IMR-90 (cell line): ENCODE measurements around the gene UBL7. TPM values are rescaled to one million over a fixed set of nuclear protein-coding genes. Genes with fewer than 3 reads are reported as not detected.

ENCODE experiments used
- ATAC-seq: fragments of 200-7000 bp; cut with Tn5 transposase; 2 replicates; pipeline ENCODE4 v1.9.1; 2020; ENCODE audit warnings: low read depth, mild to moderate bottlenecking, moderate library complexity
- BruUV-seq: library from RNA; stranded (reverse); fragments of 400-500 nt; replicated peaks from 2 replicates; lab custom pipeline; 2021; lab: Mats Ljungman, UMichigan
- CTCF ChIA-PET: fragments of 300-600 bp; formaldehyde crosslinking; extraction: SDS; loops from one replicate; lab custom pipeline; 2021; ENCODE audit warnings: antibody characterized with exemption; lab: Yijun Ruan, JAX
- POLR2A ChIA-PET: fragments of 300-600 bp; sonication (Branson Sonifier 250); formaldehyde crosslinking; loops from one replicate; lab custom pipeline; 2022; ENCODE audit warnings: antibody characterized with exemption; ENCODE audit not compliant: unreplicated experiment; lab: Charles Lee
- DNase-seq: peaks from one replicate; pipeline ENCODE4 v3.0.0; 2013
- H2AFZ ChIP-seq: replicated peaks from 2 replicates; pipeline ENCODE3; 2013; ENCODE audit warnings: low read length, mild to moderate bottlenecking; ENCODE audit not compliant: poor library complexity
- H2AK5ac ChIP-seq: 2 replicates; pipeline ENCODE4 v1.6.1; 2013; ENCODE audit warnings: low read depth, low read length, inconsistent platforms
- H2AK9ac ChIP-seq: replicated peaks from 2 replicates; pipeline ENCODE3; 2013; ENCODE audit warnings: mild to moderate bottlenecking, low read depth, low read length, moderate library complexity; ENCODE audit not compliant: poor library complexity
- H2BK120ac ChIP-seq: 2 replicates; pipeline ENCODE4 v1.6.1; 2013; ENCODE audit warnings: low read depth, low read length, inconsistent platforms
- H2BK15ac ChIP-seq: 3 replicates; pipeline ENCODE4 v1.6.1; 2013; ENCODE audit warnings: low read depth, low read length, inconsistent platforms
- H2BK20ac ChIP-seq: 2 replicates; pipeline ENCODE4 v1.6.1; 2013; ENCODE audit warnings: low read depth, mild to moderate bottlenecking, inconsistent platforms, low read length, moderate library complexity
- H2BK5ac ChIP-seq: 2 replicates; pipeline ENCODE4 v1.6.1; 2013; ENCODE audit warnings: mild to moderate bottlenecking, low read depth, low read length, inconsistent platforms; ENCODE audit not compliant: poor library complexity, severe bottlenecking
- H3K14ac ChIP-seq: replicated peaks from 2 replicates; pipeline ENCODE4 v1.6.1; 2013; ENCODE audit warnings: low read depth, low read length, inconsistent platforms
- H3K18ac ChIP-seq: 2 replicates; pipeline ENCODE4 v1.6.1; 2013; ENCODE audit warnings: low read depth, low read length, control low read depth
- H3K23ac ChIP-seq: 2 replicates; pipeline ENCODE4 v1.6.1; 2013; ENCODE audit warnings: low read depth, low read length, inconsistent platforms
- H3K27ac ChIP-seq: 2 replicates; pipeline ENCODE4 v1.5.1; 2013; ENCODE audit warnings: mild to moderate bottlenecking, control low read depth, low read length; ENCODE audit not compliant: insufficient read depth
- H3K27me3 ChIP-seq: 2 replicates; pipeline ENCODE4 v1.6.1; 2013; ENCODE audit warnings: low read length; ENCODE audit not compliant: control insufficient read depth, insufficient read depth
- H3K36me3 ChIP-seq: 2 replicates; pipeline ENCODE4 v1.6.1; 2013; ENCODE audit warnings: low read length, mixed read lengths; ENCODE audit not compliant: control insufficient read depth, insufficient read depth
- H3K4ac ChIP-seq: 2 replicates; pipeline ENCODE4 v1.6.1; 2013; ENCODE audit warnings: low read depth, low read length, inconsistent platforms
- H3K4me1 ChIP-seq: 2 replicates; pipeline ENCODE4 v1.6.1; 2013; ENCODE audit warnings: low read length, mixed read lengths; ENCODE audit not compliant: control insufficient read depth, insufficient read depth
- H3K4me2 ChIP-seq: 2 replicates; pipeline ENCODE4 v1.6.1; 2013; ENCODE audit warnings: low read depth, mild to moderate bottlenecking, control low read depth, low read length, moderate library complexity
- H3K4me3 ChIP-seq: 2 replicates; pipeline ENCODE4 v1.5.1; 2013; ENCODE audit warnings: low read depth, mild to moderate bottlenecking, control low read depth, low read length, moderate library complexity; ENCODE audit not compliant: insufficient read depth
- H3K56ac ChIP-seq: 2 replicates; pipeline ENCODE4 v1.6.1; 2013; ENCODE audit warnings: low read length, inconsistent platforms; ENCODE audit not compliant: insufficient read depth; ENCODE audit errors: extremely low read depth
- H3K79me1 ChIP-seq, 2 experiments: 2 replicates each; pipeline ENCODE4 v1.6.1; 2013; ENCODE audit warnings: low read length in 2 of 2, inconsistent platforms in 1 of 2, low read depth in 1 of 2
- H3K9ac ChIP-seq: 2 replicates; pipeline ENCODE4 v1.6.1; 2013; ENCODE audit warnings: low read depth, low read length, control low read depth
- H3K9me1 ChIP-seq: 2 replicates; pipeline ENCODE4 v1.6.1; 2013; ENCODE audit warnings: low read length, inconsistent platforms; ENCODE audit not compliant: insufficient read depth
- H3K9me3 ChIP-seq: 2 replicates; pipeline ENCODE4 v1.6.1; 2013; ENCODE audit warnings: low read length; ENCODE audit not compliant: control insufficient read depth, insufficient read depth
- H4K20me1 ChIP-seq: 2 replicates; pipeline ENCODE4 v1.6.1; 2013; ENCODE audit warnings: low read length, inconsistent platforms; ENCODE audit not compliant: insufficient read depth
- H4K5ac ChIP-seq: 2 replicates; pipeline ENCODE4 v1.6.1; 2013; ENCODE audit warnings: mild to moderate bottlenecking, low read depth, low read length, control low read depth
- H4K8ac ChIP-seq, 2 experiments: 2 replicates each; pipeline ENCODE4 v1.6.1; 2013; ENCODE audit warnings: low read depth in 2 of 2, low read length in 2 of 2, control low read depth in 1 of 2, inconsistent platforms in 1 of 2
- H4K91ac ChIP-seq: 2 replicates; pipeline ENCODE4 v1.6.1; 2013; ENCODE audit warnings: low read depth, low read length, inconsistent platforms; ENCODE audit not compliant: insufficient read depth
- BHLHE40 ChIP-seq: fragments of 150-350 bp; IDR thresholded peaks from 2 replicates; pipeline ENCODE4 v1.6.1; 2016; ENCODE audit warnings: mild to moderate bottlenecking, low read depth, low read length
- CEBPB ChIP-seq: IDR thresholded peaks from 2 replicates; pipeline ENCODE4 v1.6.1; 2012; ENCODE audit warnings: low read depth, low read length, improper control_type of control experiment
- CHD1 ChIP-seq: IDR thresholded peaks from 2 replicates; pipeline ENCODE4 v1.6.1; 2012; ENCODE audit warnings: low read depth, low read length, improper control_type of control experiment
- CTCF ChIP-seq: conservative IDR thresholded peaks from 2 replicates; pipeline ENCODE4 v1.5.1; 2012; ENCODE audit warnings: mild to moderate bottlenecking, low read depth, low read length, improper control_type of control experiment
- FOS ChIP-seq: fragments of 150-350 bp; IDR thresholded peaks from 2 replicates; pipeline ENCODE4 v1.6.1; 2016; ENCODE audit warnings: low read depth, low read length
- MAFK ChIP-seq: IDR thresholded peaks from 2 replicates; pipeline ENCODE4 v1.6.1; 2012; ENCODE audit warnings: low read depth, low read length, improper control_type of control experiment
- MAZ ChIP-seq: IDR thresholded peaks from 2 replicates; pipeline ENCODE4 v1.6.1; 2012; ENCODE audit warnings: low read depth, mild to moderate bottlenecking, low read length, improper control_type of control experiment, moderate library complexity, borderline replicate concordance
- MXI1 ChIP-seq: IDR thresholded peaks from 2 replicates; pipeline ENCODE4 v1.6.1; 2012; ENCODE audit warnings: low read depth, mild to moderate bottlenecking, low read length, moderate library complexity, borderline replicate concordance
- NFE2L2 ChIP-seq: fragments of 150-350 bp; IDR thresholded peaks from 2 replicates; pipeline ENCODE4 v1.6.1; 2016; ENCODE audit warnings: low read depth, mild to moderate bottlenecking, low read length
- POLR2A ChIP-seq: IDR thresholded peaks from 2 replicates; pipeline ENCODE4 v1.6.1; 2012; ENCODE audit warnings: mild to moderate bottlenecking, low read depth, low read length
- RAD21 ChIP-seq: IDR thresholded peaks from 2 replicates; pipeline ENCODE4 v1.6.1; 2012; ENCODE audit warnings: low read length, improper control_type of control experiment
- RCOR1 ChIP-seq: IDR thresholded peaks from 2 replicates; pipeline ENCODE4 v1.6.1; 2012; ENCODE audit warnings: mild to moderate bottlenecking, low read length, improper control_type of control experiment; ENCODE audit not compliant: insufficient replicate concordance
- RFX5 ChIP-seq: IDR thresholded peaks from 2 replicates; pipeline ENCODE4 v1.8.0; 2012; ENCODE audit warnings: low read depth, mild to moderate bottlenecking, low read length, moderate library complexity
- SMC3 ChIP-seq: fragments of 150-350 bp; IDR thresholded peaks from 2 replicates; pipeline ENCODE4 v1.6.1; 2016; ENCODE audit warnings: low read depth, mild to moderate bottlenecking, antibody characterized with exemption, low read length, moderate library complexity
- WGBS, 2 experiments: methylation state at CpG; one replicate each; pipeline versions ENCODE4 v1.1.5 to v1.1.7; 2013; ENCODE audit warnings: missing lambda C conversion rate in 2 of 2; ENCODE audit not compliant: insufficient read length in 1 of 2; ENCODE audit errors: extremely low coverage in 2 of 2; 5-methylcytosine and 5-hydroxymethylcytosine counted together
- dilution Hi-C: fragments of 300-500 bp; cut with HindIII; formaldehyde crosslinking; loops from one replicate; pipeline ENCODE4 v1.14.3; 2018; ENCODE audit warnings: low sequenced_read_pairs; ENCODE audit not compliant: unreplicated experiment
- in situ Hi-C: fragments of 300-500 bp; cut with MboI; formaldehyde crosslinking; loops from 3 replicates; pipeline ENCODE4 v1.14.3; 2019; ENCODE audit warnings: low sequenced_read_pairs, inconsistent platforms, mixed read lengths
- intact Hi-C: fragments of 100-400 bp; cut with micrococcal nuclease; formaldehyde crosslinking; loops from 2 replicates; pipeline ENCODE4 v1.10.0; 2022
- polyA plus RNA-seq, 3 experiments: library from polyadenylated mRNA; depleted of rRNA; stranded (reverse); fragments of >200 nt; gene quantifications; 2 replicates each; pipeline ENCODE4 v1.2.3, GENCODE V29; 2012; ENCODE audit warnings: low replicate concordance in 1 of 3
- total RNA-seq: library from RNA; depleted of rRNA; stranded (reverse); fragments of >200 nt; gene quantifications from 2 replicates; pipeline ENCODE4 v1.2.3, GENCODE V29; 2012
- TF ChIP-seq, protein P1 (sequence below): fragments of 150-350 bp; IDR thresholded peaks from 2 replicates; pipeline ENCODE4 v1.6.1; 2017; ENCODE audit warnings: mild to moderate bottlenecking, antibody characterized with exemption, low read length, low read depth

UBL7 gene
- total and polyA plus RNA-seq, 2 of the 4 experiments (the other 2 are of a cell fraction), result 68.1 to 78.4 TPM

GRCh38 chr15:74444106-74445062 is 16.6 kb downstream of the UBL7 start:
- in situ Hi-C loops, result no loop called here
- H2AK9ac ChIP-seq, result peak overlapping the region; percentile 44
- H2BK20ac ChIP-seq, result no peak overlapping the region
- peaks cover 8% of the 10 kb centered on the region for H3K4me1 ChIP-seq
- H3K27me3 ChIP-seq, result no peaks in the 10 kb centered on the region
- intact Hi-C loops, result no loop called here
- BruUV-seq, result no TSS peak
- no peak overlapping the region for H3K14ac ChIP-seq
- no peak overlapping the region for H3K9ac ChIP-seq
- no peak overlapping the region for H3K56ac ChIP-seq
- no peak overlapping the region; the same call in 1 of the 2 replicates for H2AK5ac ChIP-seq
- H3K4me2 ChIP-seq, result no peak overlapping the region
- 83% methylated on average over 5 of the region's 8 CpGs; no CpG with 5 or more reads in 1 of the 2 experiments for WGBS, 2 experiments
- dilution Hi-C loops, result no loop called here
- no peaks in the 10 kb centered on the region for H3K9me3 ChIP-seq
- peaks cover 31% of the 10 kb centered on the region for H3K36me3 ChIP-seq
- no peak overlapping the region for H2BK15ac ChIP-seq
- ATAC-seq (no peak), DNase-seq (no peak)
- H4K91ac ChIP-seq, result no peak overlapping the region
- H4K5ac ChIP-seq, result no peak overlapping the region
- no peak overlapping the region for H3K4me3 ChIP-seq
- H3K27ac ChIP-seq, result no peak overlapping the region
- H3K79me1 ChIP-seq, result no peaks in the 10 kb centered on the region
- H4K8ac ChIP-seq, result no peak overlapping the region
- peaks cover 15% of the 10 kb centered on the region for H3K9me1 ChIP-seq
- no peak overlapping the region for H2AFZ ChIP-seq
- no peak overlapping the region for H3K23ac ChIP-seq
- no peak overlapping the region for H2BK120ac ChIP-seq
- H2BK5ac ChIP-seq, result no peak overlapping the region
- no peaks in the 10 kb centered on the region for H4K20me1 ChIP-seq
- ChIA-PET CTCF (no interaction called here), POLR2A (no interaction called here)
- no peak overlapping the region for H3K4ac ChIP-seq
- no peak overlapping the region for H3K18ac ChIP-seq
- TF ChIP-seq CEBPB, result no peak
- no peak for TF ChIP-seq RFX5
- no peak for TF ChIP-seq RCOR1
- TF ChIP-seq CHD1, result no peak
- TF ChIP-seq MAZ, result no peak
- TF ChIP-seq RAD21, result no peak
- no peak for TF ChIP-seq SMC3
- no peak for TF ChIP-seq MXI1
- TF ChIP-seq, protein P1, sequence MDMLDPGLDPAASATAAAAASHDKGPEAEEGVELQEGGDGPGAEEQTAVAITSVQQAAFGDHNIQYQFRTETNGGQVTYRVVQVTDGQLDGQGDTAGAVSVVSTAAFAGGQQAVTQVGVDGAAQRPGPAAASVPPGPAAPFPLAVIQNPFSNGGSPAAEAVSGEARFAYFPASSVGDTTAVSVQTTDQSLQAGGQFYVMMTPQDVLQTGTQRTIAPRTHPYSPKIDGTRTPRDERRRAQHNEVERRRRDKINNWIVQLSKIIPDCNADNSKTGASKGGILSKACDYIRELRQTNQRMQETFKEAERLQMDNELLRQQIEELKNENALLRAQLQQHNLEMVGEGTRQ, result no peak
- no peak for TF ChIP-seq MAFK
- no peak for TF ChIP-seq NFE2L2
- TF ChIP-seq POLR2A, result no peak
- no peak for TF ChIP-seq BHLHE40
- TF ChIP-seq CTCF, result no peak
- no peak for TF ChIP-seq FOS
